Gastroesophageal sphincter (tissue), 3 donors: Measurements from ENCODE around the gene ARRDC5.
"Not testable (repeated sequence)": the region's sequence is repeated elsewhere in the genome, so short reads cannot be mapped to it uniquely, and the experiment has no call there.

ENCODE experiments used
- CTCF ChIP-seq, 4 experiments: fragments of 200-600 bp in 2 of 4; fragments of 450-650 bp in 2 of 4; sonication (generic) in 1 of 4; IDR thresholded peaks; one replicate each; pipeline ENCODE4 v1.5.1; 2017 to 2019; ENCODE audit warnings: antibody characterized with exemption in 4 of 4, mild to moderate bottlenecking in 2 of 4, moderate library complexity in 2 of 4
- EP300 ChIP-seq: sonication (generic); formaldehyde crosslinking; IDR thresholded peaks from one replicate; pipeline ENCODE4 v1.6.1; 2017; ENCODE audit warnings: antibody characterized with exemption, mild to moderate bottlenecking
- POLR2A ChIP-seq, 2 donors: fragments of 450-650 bp; IDR thresholded peaks; one replicate each; pipeline ENCODE4 v1.6.1; 2017; ENCODE audit warnings: antibody characterized with exemption in 2 of 2, mild to moderate bottlenecking in 2 of 2, moderate library complexity in 1 of 2
- POLR2AphosphoS5 ChIP-seq: sonication (generic); formaldehyde crosslinking; IDR thresholded peaks from one replicate; pipeline ENCODE4 v1.6.1; 2017; ENCODE audit warnings: antibody characterized with exemption

GRCh38 chr19:4887803-4888202 lies 14.9 kb downstream of the ARRDC5 start:
- TF ChIP-seq CTCF (IDR thresholded peaks at IDR 0.05); POLR2A (IDR thresholded peaks at IDR 0.05); POLR2AphosphoS5; EP300: not testable (repeated sequence)
